EH (cell line): ENCODE data around the gene DHX30.
"Not testable (repeated sequence)": the region's sequence is repeated elsewhere in the genome, so short reads cannot be mapped to it uniquely, and the experiment has no call there.

Source experiments
- DNase-seq: peaks from one replicate; pipeline ENCODE4 v3.0.0-alpha.2; 2015; ENCODE audit warnings: low read depth

DHX30 gene

DNA sequence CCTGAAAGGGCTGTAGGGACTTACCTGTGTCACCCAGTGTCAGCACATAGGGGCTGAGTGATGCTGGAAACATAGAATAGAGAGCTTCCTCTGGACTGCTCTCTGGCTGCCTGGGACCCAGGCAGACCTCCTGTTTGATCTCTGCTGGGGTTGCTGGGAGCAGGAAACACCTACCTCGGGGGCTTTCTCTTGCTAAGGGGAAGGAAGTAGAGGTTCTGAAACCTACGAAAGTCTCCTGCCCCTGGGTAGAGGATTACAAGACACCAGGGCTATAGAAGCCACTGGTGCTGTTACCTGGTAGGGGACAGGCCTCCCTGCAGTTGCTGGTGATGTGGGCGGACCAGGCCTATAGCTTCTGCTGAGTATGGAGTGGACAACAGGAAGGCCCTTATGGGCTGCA lies 81.7 kb downstream of the DHX30 start:
- DNase-seq: no peak

- no peak for DNase-seq
These were observed 82.2 kb downstream of the DHX30 start for GRCh38 chr3:47885168-47885567.

DNA sequence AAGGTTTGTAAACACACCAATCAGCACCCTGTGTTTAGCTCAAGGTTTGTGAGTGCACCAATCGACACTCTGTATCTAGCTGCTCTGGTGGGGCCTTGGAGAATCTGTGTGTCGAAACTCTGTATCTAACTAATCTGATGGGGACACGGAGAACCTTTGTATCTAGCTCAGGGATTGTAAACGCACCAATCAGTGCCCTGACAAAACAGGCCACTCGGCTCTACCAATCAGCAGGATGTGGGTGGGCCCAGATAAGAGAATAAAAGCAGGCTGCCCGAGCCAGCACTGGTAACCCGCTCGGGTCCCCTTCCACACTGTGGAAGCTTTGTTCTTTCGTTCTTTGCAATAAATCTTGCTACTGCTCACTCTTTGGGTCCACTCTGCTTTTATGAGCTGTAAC lies 85.1 kb downstream of the DHX30 start:
- not testable (repeated sequence) for DNase-seq

GRCh38 chr3:47888986-47889757 lies 86.2 kb downstream of the DHX30 start:
- DNase-seq: no peak

DNA sequence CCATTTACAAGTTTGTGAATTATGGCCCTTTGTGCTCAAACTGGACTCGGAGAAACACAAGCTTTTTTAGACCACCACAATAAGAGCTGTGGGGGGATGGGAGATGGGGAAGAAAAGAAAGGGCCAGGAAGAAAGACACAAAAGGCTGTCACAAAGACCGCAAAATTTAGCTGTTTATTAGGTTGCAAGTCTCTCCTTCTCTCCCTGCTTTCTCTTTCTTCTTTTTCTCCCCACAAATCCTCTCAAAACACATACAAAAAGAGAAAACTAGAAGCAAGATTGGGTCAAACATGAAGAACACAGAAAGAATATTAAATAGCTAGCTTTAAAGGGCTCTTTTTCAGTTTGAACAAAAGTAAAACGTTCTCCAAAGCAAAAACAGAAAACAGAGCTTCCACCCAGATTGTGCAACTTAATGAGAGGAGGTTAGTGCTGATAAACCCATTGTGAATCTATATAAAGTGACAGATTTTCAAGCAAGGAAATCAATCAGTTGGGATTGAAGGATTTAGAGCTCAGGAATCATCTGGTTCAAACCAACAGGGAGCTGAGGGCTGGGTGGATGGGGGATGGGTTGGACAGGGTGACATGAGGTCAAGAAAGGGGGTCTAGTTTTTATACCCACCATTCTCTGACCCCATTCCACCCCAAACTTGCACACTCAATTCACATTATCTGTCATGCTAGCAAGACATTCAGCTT lies 87.3 kb downstream of the DHX30 start:
- no peak for DNase-seq

DNA sequence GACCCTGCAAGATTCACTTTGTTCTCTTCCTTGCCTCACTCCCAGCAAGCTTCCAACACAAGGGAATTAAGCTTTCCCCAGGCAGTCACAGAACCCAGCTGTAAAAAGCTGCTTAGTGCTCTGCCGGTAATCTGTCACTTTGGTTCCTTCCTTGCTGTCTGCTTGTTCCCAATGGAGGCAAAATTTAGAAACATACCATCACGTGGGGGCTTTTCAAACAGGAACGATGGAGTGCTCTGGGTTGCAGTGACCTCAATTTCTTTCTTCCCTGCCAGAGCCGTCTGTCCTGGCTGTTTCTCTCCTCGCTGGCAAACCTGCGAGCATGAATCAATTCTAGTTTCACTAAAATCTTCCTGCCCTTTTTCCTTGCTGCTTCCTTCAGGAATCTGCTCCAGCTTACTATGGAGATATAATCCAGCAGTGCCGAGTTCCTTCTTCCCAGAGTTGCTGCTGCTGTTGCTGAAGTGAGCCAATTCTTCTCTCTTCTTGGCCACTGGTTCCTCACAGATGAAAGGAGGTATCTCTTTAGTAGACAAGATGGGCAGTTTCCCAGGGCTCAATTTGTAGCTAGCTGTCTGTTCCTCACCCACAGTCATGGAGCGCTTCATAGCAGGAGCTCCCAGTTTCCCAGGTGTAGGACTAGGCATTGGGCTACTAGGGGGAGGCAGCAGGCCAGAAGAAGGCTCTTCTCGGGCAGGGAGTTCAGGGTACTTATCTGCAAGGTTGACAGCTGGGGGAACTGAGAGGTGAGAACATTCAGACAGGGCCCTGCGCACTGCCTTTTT lies 88.1 kb downstream of the DHX30 start:
- no peak for DNase-seq

DNA sequence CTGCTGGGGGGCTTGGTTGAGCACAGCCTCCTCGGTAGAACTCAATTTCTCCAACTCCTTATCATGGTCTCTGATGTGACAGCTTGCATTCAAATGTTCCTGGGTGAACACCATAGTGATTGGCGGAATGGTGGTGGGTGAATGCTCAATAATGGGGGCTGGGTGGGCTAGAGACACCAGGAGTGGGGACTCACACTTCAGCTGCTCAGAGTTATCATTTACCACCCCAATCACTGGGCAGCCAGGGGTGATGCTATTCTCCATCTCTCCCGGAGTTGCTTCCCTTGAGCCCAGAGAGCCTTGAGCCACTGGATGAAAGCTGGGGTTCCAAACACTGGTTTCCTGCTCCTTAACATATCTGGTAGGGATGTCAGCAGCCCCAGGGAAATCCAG lies 88.7 kb downstream of the DHX30 start:
- DNase-seq: no peak

DNA sequence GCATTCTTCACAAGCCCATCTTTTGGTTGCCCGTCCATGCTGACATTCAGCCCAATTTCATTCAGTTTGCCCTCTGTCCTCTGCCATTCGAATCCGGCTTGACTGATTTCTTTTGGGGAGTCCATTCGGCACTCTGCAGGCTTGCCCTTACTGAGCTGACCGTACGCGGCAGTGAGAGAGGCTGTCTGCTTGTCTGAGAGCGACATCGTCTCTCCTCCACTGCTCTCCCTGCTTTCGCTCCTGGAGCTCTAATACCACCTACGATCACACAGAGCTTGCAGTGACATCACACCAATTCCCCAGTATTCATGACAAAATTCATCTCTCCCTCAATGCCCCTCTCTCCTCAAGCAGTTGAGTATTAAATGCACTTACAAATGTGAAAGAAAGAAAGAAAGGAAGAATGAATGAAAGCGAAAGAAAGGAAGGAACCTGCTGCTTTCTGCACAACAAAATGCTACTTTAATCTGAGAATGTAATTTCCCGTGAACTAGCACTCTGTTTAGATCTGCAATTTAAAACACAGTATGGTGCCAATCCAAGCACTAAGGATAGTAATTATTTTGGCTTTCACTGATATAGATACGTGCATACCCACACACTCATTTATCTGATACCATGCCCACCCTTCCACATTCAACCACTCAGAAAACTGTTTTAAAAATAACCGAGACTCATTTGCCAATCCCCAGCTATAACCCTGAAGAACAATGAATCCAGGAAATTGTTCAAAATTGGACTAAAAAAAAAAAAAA lies 89.5 kb downstream of the DHX30 start:
- no peak for DNase-seq

DNA sequence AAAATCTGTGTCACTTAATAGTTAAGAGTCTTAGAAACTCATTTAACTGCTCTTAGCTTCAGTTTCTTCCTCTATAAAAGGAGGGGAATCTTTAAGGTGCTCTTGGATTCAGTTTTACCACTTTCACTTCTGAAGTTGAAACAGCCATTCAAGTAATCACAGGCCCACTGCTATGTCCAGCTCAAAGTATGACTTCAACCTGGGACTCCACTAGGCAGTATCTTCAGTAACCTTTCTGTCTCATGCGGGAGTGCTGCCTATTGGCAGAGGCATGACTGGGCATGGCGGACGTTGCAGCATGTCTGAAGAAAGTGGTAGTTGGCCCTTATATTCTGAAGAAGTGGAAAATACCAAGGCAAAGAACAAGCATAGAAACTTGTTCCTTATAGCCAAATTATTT lies 92.3 kb downstream of the DHX30 start:
- DNase-seq: no peak

DNA sequence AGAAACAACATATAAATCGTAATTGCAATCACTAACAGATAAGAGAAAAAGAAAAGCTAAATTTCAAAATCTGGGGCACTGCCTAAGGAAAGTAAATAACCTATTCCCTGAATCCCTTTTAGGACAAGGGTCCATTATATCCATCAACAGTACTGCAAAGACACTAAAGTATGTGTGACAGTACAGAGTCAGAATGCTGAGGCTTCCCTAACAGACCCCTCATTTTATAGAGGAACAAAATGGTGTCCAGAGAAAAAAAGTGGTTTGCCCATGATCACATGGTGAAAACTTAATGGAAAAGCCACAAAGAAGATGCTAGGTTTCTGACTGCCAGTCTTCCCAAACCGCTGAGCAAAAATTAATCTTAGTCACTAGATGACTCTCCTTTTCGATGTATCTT lies 93.8 kb downstream of the DHX30 start:
- no peak for DNase-seq

- DNase-seq: no peak
These were observed 95.0 kb downstream of the DHX30 start for GRCh38 chr3:47897954-47898353.

GRCh38 chr3:47899495-47900108 lies 96.7 kb downstream of the DHX30 start:
- DNase-seq: no peak
